Endothelial cell of umbilical vein (primary cell): ENCODE results near the gene TLR9. TPM values are rescaled to one million over a fixed set of nuclear protein-coding genes. Genes with fewer than 3 reads are reported as not detected.
"Not testable (repeated sequence)": the region's sequence is repeated elsewhere in the genome, so short reads cannot be mapped to it uniquely, and the experiment has no call there.

Experiments
- BruUV-seq: library from RNA; stranded (reverse); fragments of 400-500 nt; replicated peaks from 2 replicates; lab custom pipeline; 2021; lab: Mats Ljungman, UMichigan
- CTCF ChIA-PET: fragments of 300-600, 350-600 bp; sonication (Branson Sonifier 250); formaldehyde crosslinking; loops from one replicate; lab custom pipeline; 2021; ENCODE audit warnings: antibody characterized with exemption, inconsistent platforms; lab: Charles Lee
- POLR2A ChIA-PET: fragments of 300-600, 350-600 bp; sonication (Branson Sonifier 250); formaldehyde crosslinking; loops from one replicate; lab custom pipeline; 2021; ENCODE audit warnings: antibody characterized with exemption, inconsistent platforms; lab: Charles Lee
- DNase-seq: peaks from one replicate; pipeline ENCODE4 v3.0.0-alpha.2; 2011; ENCODE audit warnings: low read depth, low spot score
- FAIRE-seq: peaks from 2 replicates; lab custom pipeline; 2011; peaks lifted over from hg19 to GRCh38; lab: Jason Lieb, UNC
- H2AFZ ChIP-seq: 2 replicates; pipeline ENCODE4 v1.6.0; 2012; ENCODE audit warnings: low read depth, low read length, control low read depth, inconsistent platforms
- H3K27ac ChIP-seq: 2 replicates; pipeline ENCODE4 v1.5.1; 2011; ENCODE audit warnings: low read depth, mild to moderate bottlenecking, control low read depth, low read length, moderate library complexity; ENCODE audit not compliant: insufficient read depth
- H3K27me3 ChIP-seq, 2 experiments: 2 replicates each; pipeline versions ENCODE4 v1.6.0 to v1.6.1; 2011; ENCODE audit warnings: low read length in 2 of 2, mixed read lengths in 1 of 2; ENCODE audit not compliant: control insufficient read depth in 2 of 2, insufficient read depth in 2 of 2
- H3K36me3 ChIP-seq, 2 experiments: 2 replicates in 1 of 2; 3 replicates in 1 of 2; pipeline ENCODE4 v1.5.1; 2011; ENCODE audit warnings: low read length in 2 of 2, mild to moderate bottlenecking in 1 of 2, moderate library complexity in 1 of 2; ENCODE audit not compliant: control insufficient read depth in 2 of 2, insufficient read depth in 2 of 2; ENCODE audit errors: extremely low read depth in 1 of 2
- H3K4me1 ChIP-seq: 3 replicates; pipeline ENCODE4 v1.5.1; 2011; ENCODE audit warnings: mild to moderate bottlenecking, low read length; ENCODE audit not compliant: control insufficient read depth, insufficient read depth; ENCODE audit errors: extremely low read depth
- H3K4me2 ChIP-seq: 2 replicates; pipeline ENCODE4 v1.6.1; 2011; ENCODE audit warnings: low read length, control low read depth, mixed read lengths; ENCODE audit not compliant: insufficient read depth
- H3K4me3 ChIP-seq, 3 experiments: fragments of 200-600 bp in 1 of 3; sonication (generic), shearing (Covaris generic) in 1 of 3; replicated peaks in 1 of 3; 2 replicates each; pipeline ENCODE4 v1.5.1; 2011 to 2016; ENCODE audit warnings: control low read depth in 3 of 3, low read length in 3 of 3, mild to moderate bottlenecking in 2 of 3, inconsistent platforms in 1 of 3, low read depth in 1 of 3, moderate library complexity in 1 of 3; ENCODE audit not compliant: insufficient read depth in 1 of 3
- H3K79me2 ChIP-seq: 2 replicates; pipeline ENCODE4 v1.6.0; 2012; ENCODE audit warnings: low read length, inconsistent platforms; ENCODE audit not compliant: control insufficient read depth, insufficient read depth
- H3K9ac ChIP-seq: replicated peaks from 2 replicates; pipeline ENCODE3; 2011; ENCODE audit warnings: low read length, control low read depth; ENCODE audit not compliant: insufficient read depth; ENCODE audit errors: extremely low read depth
- H3K9me1 ChIP-seq: replicated peaks from 3 replicates; pipeline ENCODE4 v1.6.0; 2011; ENCODE audit warnings: mild to moderate bottlenecking, low read length; ENCODE audit not compliant: control insufficient read depth, insufficient read depth; ENCODE audit errors: extremely low read depth
- H3K9me3 ChIP-seq: replicated peaks from 2 replicates; pipeline ENCODE4 v1.5.1; 2012; ENCODE audit warnings: low read length, inconsistent platforms; ENCODE audit not compliant: control insufficient read depth, insufficient read depth
- H4K20me1 ChIP-seq: replicated peaks from 2 replicates; pipeline ENCODE3; 2011; ENCODE audit warnings: mild to moderate bottlenecking, low read length; ENCODE audit not compliant: control insufficient read depth, insufficient read depth; ENCODE audit errors: extremely low read depth
- EZH2 ChIP-seq: IDR thresholded peaks from 2 replicates; pipeline ENCODE4 v1.6.1; 2012; ENCODE audit warnings: borderline replicate concordance, low read depth, mild to moderate bottlenecking, moderate library complexity, low read length, inconsistent platforms; ENCODE audit not compliant: severe bottlenecking
- FOS ChIP-seq: IDR thresholded peaks from 2 replicates; pipeline ENCODE4 v1.6.1; 2011; ENCODE audit warnings: mild to moderate bottlenecking, low read length, moderate library complexity, borderline replicate concordance; ENCODE audit not compliant: insufficient read depth
- GATA2 ChIP-seq: IDR thresholded peaks from 2 replicates; pipeline ENCODE4 v1.7.0; 2011; ENCODE audit warnings: low read depth, mild to moderate bottlenecking, moderate library complexity, mixed read lengths, low read length; ENCODE audit not compliant: insufficient read length, insufficient read depth
- JUN ChIP-seq: IDR thresholded peaks from 2 replicates; pipeline ENCODE4 v1.6.1; 2011; ENCODE audit warnings: borderline replicate concordance, low read depth; ENCODE audit not compliant: insufficient read length, insufficient read depth
- MYC ChIP-seq: IDR thresholded peaks from one replicate; pipeline ENCODE4 v1.6.1; 2011; ENCODE audit warnings: mild to moderate bottlenecking, low read depth, low read length
- POLR2A ChIP-seq: IDR thresholded peaks from 2 replicates; pipeline ENCODE4 v1.6.1; 2012; ENCODE audit warnings: low read depth, mild to moderate bottlenecking, control low read depth, low read length
- POLR2AphosphoS5 ChIP-seq: IDR thresholded peaks from 2 replicates; pipeline ENCODE4 v1.6.1; 2012; ENCODE audit warnings: low read depth, mild to moderate bottlenecking, control low read depth, low read length, moderate library complexity; ENCODE audit not compliant: insufficient read depth
- dilution Hi-C: fragments of 300-500 bp; cut with MboI; formaldehyde crosslinking; loops from one replicate; pipeline ENCODE4 v1.15.0; 2019; ENCODE audit warnings: low sequenced_read_pairs; ENCODE audit not compliant: extremely low pct_ligation_motif_present
- intact Hi-C: fragments of 100-400 bp; cut with micrococcal nuclease; formaldehyde crosslinking; loops from one replicate; pipeline ENCODE4 v1.10.0; 2022
- polyA plus RNA-seq, 4 experiments: library from polyadenylated mRNA; depleted of rRNA in 3 of 4; stranded (reverse) in 3 of 4; unstranded in 1 of 4; fragments of >200 nt; gene quantifications; 2 replicates each; pipeline versions ENCODE4 v1.2.1 to v1.2.3, GENCODE V29; 2011 to 2012; ENCODE audit warnings: missing spikeins in 1 of 4
- total RNA-seq: library from RNA; stranded (reverse); gene quantifications from 2 replicates; pipeline ENCODE4 v1.2.3, GENCODE V29; 2021
- TF ChIP-seq, protein P1 (sequence below), 2 donors: IDR thresholded peaks; 1 replicate in 1 of 2; 2 replicates in 1 of 2; pipeline ENCODE4 v1.5.1; 2011; ENCODE audit warnings: low read length in 2 of 2, mild to moderate bottlenecking in 2 of 2, moderate library complexity in 2 of 2, control low read depth in 1 of 2, inconsistent platforms in 1 of 2, low read depth in 1 of 2; ENCODE audit not compliant: insufficient read depth in 1 of 2; ENCODE audit errors: extremely low read depth in 1 of 2
- TF ChIP-seq, protein P2 (sequence below): IDR thresholded peaks from 2 replicates; pipeline ENCODE4 v1.6.1; 2011; ENCODE audit not compliant: insufficient read depth, insufficient read length

Gene TLR9
- total and polyA plus RNA-seq, 2 donors (not counting 3 experiments of a cell fraction or from before 2014, with no cell fraction given), result not detected

DNA sequence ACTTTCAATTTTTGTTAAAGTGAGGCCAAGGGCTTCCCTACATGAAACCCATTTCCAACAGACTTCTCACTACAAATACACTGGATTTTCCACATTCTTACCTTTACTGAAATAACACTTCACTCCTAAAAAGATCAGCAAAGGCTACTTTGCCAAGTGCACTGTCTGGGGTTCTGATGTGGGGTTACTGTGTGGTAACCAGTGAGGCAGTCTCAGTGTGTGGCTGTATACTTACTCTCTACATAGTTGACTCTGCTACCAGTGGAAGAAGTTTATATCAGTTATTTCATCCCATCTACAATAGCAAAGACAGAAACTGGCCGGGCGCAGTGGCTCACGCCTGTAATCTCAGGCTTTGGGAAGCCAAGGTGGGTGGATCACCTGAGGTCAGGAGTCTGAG is 47.4 kb upstream of the TLR9 start:
- CTCF ChIA-PET, result no interaction called here
- POLR2A ChIA-PET, result no interaction called here
- H3K79me2 ChIP-seq, result peaks cover 94% of the 10 kb centered on the region
- no peak overlapping the region for H3K27ac ChIP-seq
- no peak overlapping the region for H2AFZ ChIP-seq
- no peak for DNase-seq
- TF ChIP-seq JUN (no peak), EZH2 (no peak), FOS (no peak), GATA2 (no peak), POLR2AphosphoS5 (no peak), POLR2A (no peak), MYC (no peak)
- TF ChIP-seq, protein P1, sequence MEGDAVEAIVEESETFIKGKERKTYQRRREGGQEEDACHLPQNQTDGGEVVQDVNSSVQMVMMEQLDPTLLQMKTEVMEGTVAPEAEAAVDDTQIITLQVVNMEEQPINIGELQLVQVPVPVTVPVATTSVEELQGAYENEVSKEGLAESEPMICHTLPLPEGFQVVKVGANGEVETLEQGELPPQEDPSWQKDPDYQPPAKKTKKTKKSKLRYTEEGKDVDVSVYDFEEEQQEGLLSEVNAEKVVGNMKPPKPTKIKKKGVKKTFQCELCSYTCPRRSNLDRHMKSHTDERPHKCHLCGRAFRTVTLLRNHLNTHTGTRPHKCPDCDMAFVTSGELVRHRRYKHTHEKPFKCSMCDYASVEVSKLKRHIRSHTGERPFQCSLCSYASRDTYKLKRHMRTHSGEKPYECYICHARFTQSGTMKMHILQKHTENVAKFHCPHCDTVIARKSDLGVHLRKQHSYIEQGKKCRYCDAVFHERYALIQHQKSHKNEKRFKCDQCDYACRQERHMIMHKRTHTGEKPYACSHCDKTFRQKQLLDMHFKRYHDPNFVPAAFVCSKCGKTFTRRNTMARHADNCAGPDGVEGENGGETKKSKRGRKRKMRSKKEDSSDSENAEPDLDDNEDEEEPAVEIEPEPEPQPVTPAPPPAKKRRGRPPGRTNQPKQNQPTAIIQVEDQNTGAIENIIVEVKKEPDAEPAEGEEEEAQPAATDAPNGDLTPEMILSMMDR (IDR thresholded peaks at IDR 0.05; ENCODE audit: extremely low read depth in 1 of 2, insufficient read depth in 1 of 2, low read depth in 1 of 2, low read length in 2 of 2), result no peak
- TF ChIP-seq, protein P2, sequence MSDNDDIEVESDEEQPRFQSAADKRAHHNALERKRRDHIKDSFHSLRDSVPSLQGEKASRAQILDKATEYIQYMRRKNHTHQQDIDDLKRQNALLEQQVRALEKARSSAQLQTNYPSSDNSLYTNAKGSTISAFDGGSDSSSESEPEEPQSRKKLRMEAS, result no peak
- no peak overlapping the region for H3K9ac ChIP-seq
- H3K36me3 ChIP-seq, result peaks cover 6 to 9% of the 10 kb centered on the region in 2 experiments
- no peaks in the 10 kb centered on the region for H3K27me3 ChIP-seq
- intact Hi-C loops, result no loop called here
- peaks cover 52% of the 10 kb centered on the region for H3K4me1 ChIP-seq
- no peak overlapping the region for H3K4me2 ChIP-seq
- no peaks in the 10 kb centered on the region for H3K9me3 ChIP-seq
- FAIRE-seq, result peak; percentile 24
- dilution Hi-C loops, result no loop called here
- H3K4me3 ChIP-seq, result no peak overlapping the region
- H3K9me1 ChIP-seq, result no peaks in the 10 kb centered on the region
- no TSS peak for BruUV-seq
- H4K20me1 ChIP-seq, result peaks cover 3% of the 10 kb centered on the region

DNA sequence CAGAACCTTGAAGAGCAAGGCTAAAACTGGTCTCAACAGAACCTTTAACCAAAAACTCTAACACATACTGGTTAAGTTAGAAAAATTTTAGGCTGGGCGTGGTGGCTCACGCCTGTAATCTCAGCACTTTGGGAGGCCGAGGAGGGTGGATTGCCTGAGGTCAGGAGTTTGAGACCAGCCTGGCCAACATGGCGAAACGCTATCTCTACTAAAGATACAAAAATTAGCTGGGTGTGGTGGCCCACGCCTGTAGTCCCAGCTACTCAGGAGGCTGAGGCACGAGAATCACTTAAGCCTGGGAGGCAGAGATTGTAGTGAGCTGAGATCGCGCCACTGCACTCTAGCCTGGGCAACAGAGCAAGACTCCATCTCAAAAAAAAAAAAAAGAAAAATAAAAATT is 46.7 kb upstream of the TLR9 start:
- FAIRE-seq, H3K9ac ChIP-seq, H3K4me3 ChIP-seq, H3K4me2 ChIP-seq, H2AFZ ChIP-seq, H3K27me3 ChIP-seq, DNase-seq, BruUV-seq, POLR2A ChIA-PET, intact Hi-C loops, H3K9me1 ChIP-seq, dilution Hi-C loops, H3K27ac ChIP-seq, H3K9me3 ChIP-seq, H4K20me1 ChIP-seq: not testable (repeated sequence)
- Histone ChIP-seq H3K36me3 (peaks cover 6 to 16% of the 10 kb centered on the region in 2 experiments), H3K4me1 (peaks cover 52% of the 10 kb centered on the region), H3K79me2 (peaks cover 94% of the 10 kb centered on the region)
- CTCF ChIA-PET, result interaction anchor here (2.0 kb wide), 1 partner anchor 67 kb away, joined by 11 read pairs; no protein-coding TSS in a partner anchor
